CD4-positive, alpha-beta T cell (primary cell): ENCODE results near the gene RETREG1. TPM values are rescaled to one million over a fixed set of nuclear protein-coding genes. Genes with fewer than 3 reads are reported as not detected.

ENCODE experiments used
- ATAC-seq: fragments of 200-7000 bp; cut with Tn5 transposase; one replicate; pipeline ENCODE4 v1.10.0; 2022; ENCODE audit warnings: mild to moderate bottlenecking; ENCODE audit not compliant: poor library complexity
- CTCF ChIA-PET: fragments of 350-600 bp; sonication (Branson Sonifier 250); formaldehyde crosslinking; loops from one replicate; lab custom pipeline; 2021; ENCODE audit warnings: antibody characterized with exemption, inconsistent platforms; lab: Charles Lee
- POLR2A ChIA-PET: fragments of 350-600 bp; sonication (Branson Sonifier 250); formaldehyde crosslinking; loops from one replicate; lab custom pipeline; 2021; ENCODE audit warnings: antibody characterized with exemption, inconsistent platforms; lab: Charles Lee
- DNase-seq, 14 experiments: peaks; one replicate each; pipeline ENCODE4 v3.0.0-alpha.2; 2013 to 2020; ENCODE audit warnings: mixed read lengths in 2 of 14
- H3K27ac ChIP-seq, 2 donors: one replicate each; pipeline versions ENCODE4 v1.5.1 to v1.7.0; 2013; ENCODE audit warnings: low read length in 2 of 2, low read depth in 1 of 2, mild to moderate bottlenecking in 1 of 2
- H3K27me3 ChIP-seq, 2 experiments: 1 replicate in 1 of 2; 2 replicates in 1 of 2; pipeline versions ENCODE4 v1.6.1 to v1.7.0; 2013; ENCODE audit warnings: low read length in 2 of 2, control low read depth in 1 of 2, mild to moderate bottlenecking in 1 of 2, moderate library complexity in 1 of 2; ENCODE audit not compliant: insufficient read depth in 2 of 2, control insufficient read depth in 1 of 2
- H3K36me3 ChIP-seq: one replicate; pipeline ENCODE4 v1.6.1; 2013; ENCODE audit warnings: low read length, control low read depth; ENCODE audit not compliant: insufficient read depth
- H3K4me1 ChIP-seq: one replicate; pipeline ENCODE4 v1.6.1; 2013; ENCODE audit warnings: low read length, control low read depth; ENCODE audit not compliant: insufficient read depth
- H3K4me3 ChIP-seq: one replicate; pipeline ENCODE4 v1.5.1; 2013; ENCODE audit warnings: mild to moderate bottlenecking, low read length, moderate library complexity
- H3K9me3 ChIP-seq, 2 experiments: 1 replicate in 1 of 2; 2 replicates in 1 of 2; pipeline versions ENCODE4 v1.6.1 to v1.7.0; 2013; ENCODE audit warnings: low read length in 2 of 2, mild to moderate bottlenecking in 2 of 2, control low read depth in 1 of 2, moderate library complexity in 1 of 2; ENCODE audit not compliant: control insufficient read depth in 1 of 2, insufficient read depth in 1 of 2
- H3K27ac Mint-ChIP-seq: one replicate; pipeline ENCODE4 v1.8.0; 2020; ENCODE audit warnings: mixed read lengths
- H3K27me3 Mint-ChIP-seq: one replicate; pipeline ENCODE4 v1.8.0; 2021; ENCODE audit warnings: mixed read lengths
- H3K36me3 Mint-ChIP-seq: one replicate; pipeline ENCODE4 v1.8.0; 2021; ENCODE audit warnings: low read depth, mixed read lengths
- H3K4me1 Mint-ChIP-seq: one replicate; pipeline ENCODE4 v1.8.0; 2021; ENCODE audit warnings: low read depth, mixed read lengths
- H3K4me3 Mint-ChIP-seq: one replicate; pipeline ENCODE4 v1.8.0; 2020; ENCODE audit warnings: mild to moderate bottlenecking, mixed read lengths
- H3K9me3 Mint-ChIP-seq: one replicate; pipeline ENCODE4 v1.8.0; 2020; ENCODE audit warnings: mixed read lengths
- CTCF ChIP-seq: fragments of 200-600 bp; IDR thresholded peaks from one replicate; pipeline ENCODE4 v1.8.0; 2022; ENCODE audit warnings: antibody characterized with exemption, mild to moderate bottlenecking
- intact Hi-C, 2 experiments: fragments of 100-400 bp; cut with DNase I in 1 of 2; cut with micrococcal nuclease in 1 of 2; formaldehyde crosslinking; loops; one replicate each; pipeline versions ENCODE4 v1.15.1 to v1.9.0; 2023 to 2025; cut with DNase I, micrococcal nuclease
- total RNA-seq, 174 experiments: library from RNA in 2 of 174; stranded (reverse) in 2 of 174; gene quantifications; one replicate each; pipeline ENCODE4 v1.2.3 and lab custom pipeline; 2021 to 2026

The RETREG1 gene
- total RNA-seq, 2 experiments from 2014 or later = 68.9 to 69.7 TPM

- no peak overlapping the region for H3K4me3 ChIP-seq
- CTCF ChIA-PET = interaction anchor here (1.8 kb wide), 1 partner anchor 12 kb away, joined by 4 read pairs; no protein-coding TSS in a partner anchor
- H3K27me3 ChIP-seq = no peaks in the 10 kb centered on the region
- H3K36me3 ChIP-seq = peaks cover 88% of the 10 kb centered on the region
- H3K9me3 Mint-ChIP-seq = no peaks in the 10 kb centered on the region
- intact Hi-C loops = loop anchor here (5.0 kb wide), 2 partner anchors 297 to 1352 kb away; no protein-coding TSS in a partner anchor
- H3K27ac ChIP-seq = no peak overlapping the region
- H3K4me1 Mint-ChIP-seq = peaks cover 98% of the 10 kb centered on the region
- H3K4me3 Mint-ChIP-seq = no peak overlapping the region
- no peak for ATAC-seq
- peak overlapping the region; percentile 30 for H3K27ac Mint-ChIP-seq
- H3K9me3 ChIP-seq = no peaks in the 10 kb centered on the region
- no peak for DNase-seq
- peaks cover 95% of the 10 kb centered on the region for H3K36me3 Mint-ChIP-seq
- H3K4me1 ChIP-seq = peaks cover 37% of the 10 kb centered on the region
- POLR2A ChIA-PET = no interaction called here
- no peak for TF ChIP-seq CTCF
- no peaks in the 10 kb centered on the region for H3K27me3 Mint-ChIP-seq
These were observed 157.3 kb downstream of the RETREG1 start for GRCh38 chr5:16459451-16459850.

GRCh38 chr5:16457853-16458252 lies 158.9 kb downstream of the RETREG1 start:
- H3K4me1 ChIP-seq = peaks cover 26% of the 10 kb centered on the region

GRCh38 chr5:16457451-16457850 lies 159.3 kb downstream of the RETREG1 start:
- DNase-seq (no peak), ATAC-seq (no peak)
- Histone ChIP-seq H3K27me3 (no peaks in the 10 kb centered on the region), H3K36me3 (peaks cover 91% of the 10 kb centered on the region), H3K9me3 (no peaks in the 10 kb centered on the region), H3K27ac (no peak overlapping the region), H3K4me3 (no peak overlapping the region), H3K4me1 (peaks cover 24% of the 10 kb centered on the region)
- intact Hi-C loops = loop anchor here (5.0 kb wide), 2 partner anchors 295 to 1350 kb away; no protein-coding TSS in a partner anchor
- Mint-ChIP-seq H3K9me3 (no peaks in the 10 kb centered on the region), H3K4me3 (no peak overlapping the region), H3K27me3 (no peaks in the 10 kb centered on the region), H3K4me1 (peaks cover 86% of the 10 kb centered on the region), H3K36me3 (peaks cover 95% of the 10 kb centered on the region), H3K27ac (peak overlapping the region; percentile 17)
- no peak for TF ChIP-seq CTCF
- ChIA-PET POLR2A (no interaction called here), CTCF (interaction anchor here (1.9 kb wide), 1 partner anchor 209 kb away, joined by 5 read pairs; no protein-coding TSS in a partner anchor)

More at GRCh38 chr5:16457853-16458252, 158.9 kb downstream of the RETREG1 start:
- peaks cover 95% of the 10 kb centered on the region for H3K36me3 Mint-ChIP-seq
- H3K4me3 ChIP-seq = no peak overlapping the region
- ChIA-PET CTCF (no interaction called here), POLR2A (no interaction called here)
- no peak overlapping the region for H3K4me3 Mint-ChIP-seq
- no peaks in the 10 kb centered on the region for H3K9me3 Mint-ChIP-seq
- no peak for ATAC-seq
- H3K9me3 ChIP-seq = no peaks in the 10 kb centered on the region
- peaks cover 91% of the 10 kb centered on the region for H3K36me3 ChIP-seq
- peaks cover 90% of the 10 kb centered on the region for H3K4me1 Mint-ChIP-seq
- H3K27ac ChIP-seq = no peak overlapping the region
- peak overlapping the region; percentile 17 for H3K27ac Mint-ChIP-seq
- no peak for TF ChIP-seq CTCF
- no peaks in the 10 kb centered on the region for H3K27me3 Mint-ChIP-seq
- intact Hi-C loops = loop anchor here (5.0 kb wide), 2 partner anchors 296 to 1351 kb away; no protein-coding TSS in a partner anchor
- DNase-seq = no peak
- H3K27me3 ChIP-seq = no peaks in the 10 kb centered on the region
